ENCODE results near the gene SLC2A4. TPM values are rescaled to one million over a fixed set of nuclear protein-coding genes. Genes with fewer than 3 reads are reported as not detected.
A peak's percentile ranks its signal among the peaks of the same experiment; 100 is the strongest.
"Not testable (repeated sequence)": the region's sequence is repeated elsewhere in the genome, so short reads cannot be mapped to it uniquely, and the experiment has no call there.

Gene SLC2A4
- total RNA-seq, 1 donor from 2014 or later: 0.23 TPM

DNA sequence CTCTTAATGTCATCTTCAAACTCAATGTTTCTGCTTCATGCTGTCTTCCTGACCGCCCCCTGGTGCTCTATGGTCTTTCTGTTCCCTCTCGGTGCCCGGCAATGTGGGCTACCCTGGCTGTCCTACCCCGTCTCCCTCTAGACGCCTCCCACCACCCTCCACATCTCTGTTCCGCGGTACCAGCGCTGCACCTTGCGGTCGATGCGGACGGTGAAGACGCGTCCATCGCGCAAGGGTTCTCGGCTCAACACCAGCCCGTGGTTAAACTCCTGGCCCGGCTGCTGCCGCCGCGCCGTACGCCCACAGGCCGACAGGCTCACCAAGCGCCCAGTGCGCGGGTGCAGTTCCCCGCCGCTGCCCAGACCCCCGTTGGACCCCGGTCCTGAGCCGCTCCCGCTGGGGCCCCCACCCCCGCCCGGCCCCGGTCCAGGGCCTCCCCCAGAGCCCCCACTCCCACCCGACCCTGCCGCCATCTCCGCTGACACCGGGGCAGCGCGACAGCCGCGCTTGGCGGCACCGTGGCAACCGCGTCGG lies 47.4 kb downstream of the SLC2A4 start, which contains the start of gene NEURL4:
Gene NEURL4, minus strand, starts transcription at position 496 of the 534 bp plus-strand sequence. Its CDS starts 23 bp downstream, at position 473.
- DNase-seq (ENCODE audit: low read depth): no peak
- H3K4me3 ChIP-seq (ENCODE audit: low read depth, low read length): peak within 1 kb of the TSS; percentile 97
- TF ChIP-seq, protein P1, sequence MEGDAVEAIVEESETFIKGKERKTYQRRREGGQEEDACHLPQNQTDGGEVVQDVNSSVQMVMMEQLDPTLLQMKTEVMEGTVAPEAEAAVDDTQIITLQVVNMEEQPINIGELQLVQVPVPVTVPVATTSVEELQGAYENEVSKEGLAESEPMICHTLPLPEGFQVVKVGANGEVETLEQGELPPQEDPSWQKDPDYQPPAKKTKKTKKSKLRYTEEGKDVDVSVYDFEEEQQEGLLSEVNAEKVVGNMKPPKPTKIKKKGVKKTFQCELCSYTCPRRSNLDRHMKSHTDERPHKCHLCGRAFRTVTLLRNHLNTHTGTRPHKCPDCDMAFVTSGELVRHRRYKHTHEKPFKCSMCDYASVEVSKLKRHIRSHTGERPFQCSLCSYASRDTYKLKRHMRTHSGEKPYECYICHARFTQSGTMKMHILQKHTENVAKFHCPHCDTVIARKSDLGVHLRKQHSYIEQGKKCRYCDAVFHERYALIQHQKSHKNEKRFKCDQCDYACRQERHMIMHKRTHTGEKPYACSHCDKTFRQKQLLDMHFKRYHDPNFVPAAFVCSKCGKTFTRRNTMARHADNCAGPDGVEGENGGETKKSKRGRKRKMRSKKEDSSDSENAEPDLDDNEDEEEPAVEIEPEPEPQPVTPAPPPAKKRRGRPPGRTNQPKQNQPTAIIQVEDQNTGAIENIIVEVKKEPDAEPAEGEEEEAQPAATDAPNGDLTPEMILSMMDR (conservative IDR thresholded peaks at IDR 0.05; ENCODE audit: low read depth, low read length): no peak

DNA sequence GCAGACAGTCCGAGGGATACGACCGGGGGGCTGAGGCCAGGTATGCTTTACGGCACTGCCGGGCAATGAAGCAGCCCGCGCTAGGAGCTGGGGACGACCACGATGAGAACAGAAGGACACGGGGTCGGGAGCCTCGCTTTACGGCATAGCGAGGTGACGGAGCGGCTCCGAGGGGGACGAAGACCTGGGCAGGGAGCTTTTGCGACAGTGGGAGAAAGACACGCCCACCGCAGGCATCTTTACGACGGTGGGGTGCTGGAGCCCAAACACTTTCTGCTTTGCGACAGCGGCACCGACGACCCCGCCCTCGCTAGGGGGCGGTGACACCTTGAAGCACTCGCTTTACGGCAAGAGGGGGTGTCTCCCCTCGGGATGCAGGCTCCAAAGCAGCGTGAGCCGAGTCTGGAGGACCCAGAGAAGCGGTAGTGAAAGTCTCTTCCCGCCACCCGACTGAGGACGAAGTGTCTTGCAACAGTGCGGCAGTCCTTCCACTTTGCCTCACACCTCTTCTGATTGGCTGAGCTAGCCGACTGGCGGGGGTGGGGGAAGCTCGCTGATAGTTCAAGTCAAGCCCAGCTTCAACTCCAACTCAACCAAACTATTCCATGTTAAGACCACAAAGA lies 48.0 kb downstream of the SLC2A4 start:
- H3K4me3 ChIP-seq (ENCODE audit: low read depth, low read length): peak overlapping the region; percentile 97
- TF ChIP-seq, protein P1 (conservative IDR thresholded peaks at IDR 0.05; ENCODE audit: low read depth, low read length): peak; percentile 19
- peak; percentile 85 for DNase-seq (ENCODE audit: low read depth)

DNA sequence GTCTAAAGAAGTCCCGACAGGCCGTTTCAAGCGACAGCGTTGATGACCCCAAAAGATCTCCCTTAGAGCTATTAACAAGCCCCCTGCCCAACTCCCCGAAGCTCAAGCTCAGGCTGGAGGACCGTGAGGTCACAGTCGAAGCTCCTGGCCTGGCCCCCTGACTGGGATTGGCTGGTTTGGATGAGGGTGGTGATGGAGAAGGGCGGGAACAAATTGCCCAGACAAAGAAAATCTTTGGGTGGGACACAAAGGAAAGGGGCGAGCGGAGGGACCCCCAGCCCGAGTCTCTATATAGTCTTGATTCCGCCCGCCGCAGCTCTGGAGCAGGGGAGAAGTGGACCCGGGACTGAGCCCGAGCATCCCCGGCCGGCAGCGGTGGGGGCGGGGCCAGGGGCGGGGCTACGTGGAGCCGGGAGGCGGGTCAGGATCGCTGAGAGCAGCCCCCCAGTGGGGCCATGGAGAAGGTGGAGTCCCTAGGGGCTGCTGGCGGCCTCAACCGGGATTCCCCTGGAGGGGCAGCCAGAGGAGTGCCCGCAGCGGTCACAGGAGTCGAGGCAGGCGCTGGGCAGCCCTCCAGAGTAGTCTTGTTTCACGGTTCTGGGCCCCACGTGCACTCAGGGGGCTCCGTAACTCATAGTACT lies 48.6 kb downstream of the SLC2A4 start:
- TF ChIP-seq, protein P1 (conservative IDR thresholded peaks at IDR 0.05; ENCODE audit: low read depth, low read length): no peak
- peak overlapping the region; percentile 97 for H3K4me3 ChIP-seq (ENCODE audit: low read depth, low read length)
- DNase-seq (ENCODE audit: low read depth): no peak

DNA sequence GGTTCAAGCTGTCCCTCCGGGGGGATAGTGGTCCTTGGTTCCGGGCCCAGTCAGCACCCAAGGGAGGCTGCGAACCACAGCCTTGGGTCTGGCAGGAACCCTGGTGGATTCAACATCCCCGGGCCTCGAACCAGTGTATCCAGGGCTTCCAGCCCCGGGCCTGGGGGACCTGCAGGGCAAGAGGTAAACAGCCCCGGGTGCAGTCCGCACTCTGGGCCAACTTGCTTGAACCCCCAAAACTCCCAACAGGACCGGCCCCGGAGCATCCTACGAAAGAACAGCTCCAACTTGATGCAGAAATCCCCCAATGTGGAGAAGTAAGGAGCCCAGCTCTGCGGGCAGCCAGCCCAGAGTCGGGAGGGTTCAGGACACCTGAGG lies 49.1 kb downstream of the SLC2A4 start:
- DNase-seq (ENCODE audit: low read depth): no peak
- H3K4me3 ChIP-seq (ENCODE audit: low read depth, low read length): peak overlapping the region; percentile 97
- TF ChIP-seq, protein P1 (conservative IDR thresholded peaks at IDR 0.05; ENCODE audit: low read depth, low read length): no peak

DNA sequence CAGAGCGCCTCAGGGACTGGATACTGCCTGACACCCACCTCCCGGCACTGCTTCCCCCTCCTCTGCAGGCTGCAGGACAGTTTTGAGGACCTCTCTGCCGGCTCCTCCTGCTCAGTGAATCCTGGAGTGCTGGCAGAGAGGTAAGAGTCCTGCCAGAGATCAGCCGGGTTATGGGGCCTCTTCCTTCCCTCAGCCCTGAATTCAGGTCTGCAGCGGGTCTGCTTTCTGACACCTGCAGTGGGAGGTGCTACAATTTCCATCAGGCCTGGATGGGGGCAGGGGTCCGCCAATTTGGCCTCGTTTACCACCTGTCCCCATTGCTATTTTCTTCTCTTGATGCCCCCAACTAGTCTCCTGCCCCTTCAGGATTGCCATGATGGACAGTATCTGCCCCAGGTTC lies 50.6 kb downstream of the SLC2A4 start:
- TF ChIP-seq, protein P1 (conservative IDR thresholded peaks at IDR 0.05; ENCODE audit: low read depth, low read length): no peak
- no peak overlapping the region for H3K4me3 ChIP-seq (ENCODE audit: low read depth, low read length)
- no peak for DNase-seq (ENCODE audit: low read depth)

DNA sequence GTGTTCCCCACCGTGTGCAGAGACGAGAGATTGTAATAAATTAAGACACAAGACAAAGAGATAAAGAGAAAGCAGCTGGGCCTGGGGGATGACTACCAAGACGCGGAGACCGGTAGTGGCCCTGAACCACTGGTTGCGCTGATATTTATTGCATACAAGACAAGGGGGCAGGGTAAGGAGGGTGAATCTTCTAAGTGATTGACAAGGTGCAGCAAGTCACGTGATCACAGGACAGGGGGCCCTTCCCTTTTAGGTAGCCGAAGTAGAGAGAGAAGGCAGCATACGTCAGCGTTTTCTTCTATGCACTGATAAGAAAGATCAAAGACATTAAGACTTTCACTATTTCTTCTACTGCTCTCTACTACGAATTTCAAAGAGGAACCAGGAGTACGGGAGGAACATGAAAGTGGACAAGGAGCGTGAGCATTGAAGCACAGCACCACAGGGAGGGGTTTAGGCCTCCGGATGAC lies 51.1 kb downstream of the SLC2A4 start:
- H3K4me3 ChIP-seq (ENCODE audit: low read depth, low read length); DNase-seq (ENCODE audit: low read depth): not testable (repeated sequence)

DNA sequence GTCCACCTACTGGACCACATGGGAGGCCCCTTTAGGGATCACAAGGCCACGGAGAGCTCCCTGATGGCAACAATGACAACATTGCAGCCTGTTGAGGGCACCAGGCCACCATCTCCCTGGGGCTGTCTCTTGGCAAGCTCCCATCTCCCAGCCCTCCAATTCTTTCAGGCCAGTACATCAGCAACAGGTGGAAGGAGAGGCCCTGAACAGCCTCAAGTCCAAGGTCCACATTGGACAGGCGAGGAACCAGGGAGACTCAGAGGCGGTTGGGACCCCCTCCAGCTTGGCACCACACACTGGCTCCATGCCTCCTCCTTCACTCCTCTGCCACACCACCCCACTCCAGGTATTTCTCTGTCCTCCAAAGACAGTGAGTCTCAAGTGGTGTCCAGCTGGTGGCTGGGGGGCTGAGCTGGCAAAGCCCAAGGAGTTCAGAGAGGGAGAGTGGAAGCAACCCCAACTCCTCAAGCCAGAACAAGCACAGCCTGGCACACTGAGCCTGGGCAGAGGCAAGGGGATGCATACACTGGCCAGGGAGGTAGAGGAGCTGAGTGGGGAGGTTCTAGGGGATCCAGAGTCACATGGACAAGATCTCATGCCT lies 53.5 kb downstream of the SLC2A4 start:
- H3K4me3 ChIP-seq (ENCODE audit: low read depth, low read length): no peak overlapping the region
- TF ChIP-seq, protein P1 (conservative IDR thresholded peaks at IDR 0.05; ENCODE audit: low read depth, low read length): no peak
- no peak for DNase-seq (ENCODE audit: low read depth)

DNA sequence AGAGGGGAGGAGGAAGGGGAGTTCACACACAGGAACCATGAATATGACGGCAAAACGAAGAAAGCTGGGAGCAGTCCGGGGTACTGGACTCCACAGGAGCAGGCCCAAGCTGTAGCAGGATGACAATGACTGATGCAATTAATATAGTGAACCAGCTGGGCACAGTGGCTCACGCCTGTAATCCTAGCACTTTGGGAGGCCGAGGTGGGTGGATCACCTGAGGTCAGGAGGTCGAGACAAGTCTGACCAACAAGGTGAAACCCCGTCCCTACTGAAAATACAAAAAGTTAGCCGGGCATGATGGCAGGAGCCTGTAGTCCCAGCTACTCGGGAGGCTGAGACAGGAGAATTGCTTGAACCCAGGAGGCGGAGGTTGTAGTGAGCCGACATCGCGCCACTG lies 54.2 kb downstream of the SLC2A4 start:
- DNase-seq (ENCODE audit: low read depth); H3K4me3 ChIP-seq (ENCODE audit: low read depth, low read length): not testable (repeated sequence)
